ENCODE data around the gene MTREX. TPM values are rescaled to one million over a fixed set of nuclear protein-coding genes. Genes with fewer than 3 reads are reported as not detected.

The MTREX gene
- total RNA-seq, 4 donors from 2014 or later: 57.2 to 124 (median 61.5) TPM

GRCh38 chr5:55451976-55452375 lies 144.2 kb downstream of the MTREX start:
- Histone ChIP-seq H3K4me1 (peaks cover 0 to 8% (median 0%) of the 10 kb centered on the region in 4 donors), H3K27me3 (no peaks in the 10 kb centered on the region), H3K27ac (no peak overlapping the region), H3K36me3 (no peaks in the 10 kb centered on the region), H3K4me3 (no peak overlapping the region), H3K9me3 (no peaks in the 10 kb centered on the region)
- no peak for TF ChIP-seq CTCF (IDR thresholded peaks at IDR 0.05)
- no peak for TF ChIP-seq POLR2A (IDR thresholded peaks at IDR 0.05)
- DNase-seq: no peak

- DNase-seq: no peak
- no peaks in the 10 kb centered on the region for H3K4me1 ChIP-seq
- H3K9me3 ChIP-seq: no peaks in the 10 kb centered on the region
- H3K27me3 ChIP-seq: no peaks in the 10 kb centered on the region
- TF ChIP-seq CTCF (IDR thresholded peaks at IDR 0.05) (no peak), POLR2A (IDR thresholded peaks at IDR 0.05) (no peak)
- H3K36me3 ChIP-seq: no peaks in the 10 kb centered on the region
- no peak overlapping the region for H3K27ac ChIP-seq
- no peak overlapping the region for H3K4me3 ChIP-seq
Measured at GRCh38 chr5:55453211-55453610, 145.4 kb downstream of the MTREX start.

- Histone ChIP-seq H3K36me3 (no peaks in the 10 kb centered on the region), H3K27ac (no peak overlapping the region), H3K27me3 (no peaks in the 10 kb centered on the region), H3K4me3 (no peak overlapping the region), H3K4me1 (no peaks in the 10 kb centered on the region), H3K9me3 (no peaks in the 10 kb centered on the region)
- TF ChIP-seq POLR2A (IDR thresholded peaks at IDR 0.05): no peak
- TF ChIP-seq CTCF (IDR thresholded peaks at IDR 0.05): no peak
- no peak for DNase-seq
Measured at GRCh38 chr5:55454282-55454681, 146.5 kb downstream of the MTREX start.

GRCh38 chr5:55456216-55456895 lies 148.6 kb downstream of the MTREX start:
- no peaks in the 10 kb centered on the region for H3K36me3 ChIP-seq
- no peaks in the 10 kb centered on the region for H3K27me3 ChIP-seq
- no peak for DNase-seq
- no peaks in the 10 kb centered on the region for H3K4me1 ChIP-seq
- TF ChIP-seq POLR2A (IDR thresholded peaks at IDR 0.05) (no peak), CTCF (IDR thresholded peaks at IDR 0.05) (no peak)
- no peak overlapping the region for H3K4me3 ChIP-seq
- no peak overlapping the region for H3K27ac ChIP-seq
- H3K9me3 ChIP-seq: no peaks in the 10 kb centered on the region

- Histone ChIP-seq H3K36me3 (no peaks in the 10 kb centered on the region), H3K27ac (no peak overlapping the region), H3K27me3 (no peaks in the 10 kb centered on the region), H3K9me3 (no peaks in the 10 kb centered on the region), H3K4me1 (no peaks in the 10 kb centered on the region), H3K4me3 (no peak overlapping the region)
- TF ChIP-seq CTCF (IDR thresholded peaks at IDR 0.05): no peak
- no peak for TF ChIP-seq POLR2A (IDR thresholded peaks at IDR 0.05)
- no peak for DNase-seq
Measured at GRCh38 chr5:55459572-55459971, 151.8 kb downstream of the MTREX start.

Data from Peyer's patch (tissue), 4 donors.